GM12801 (cell line): ENCODE results near the gene GPAT3.

Experiments
- CTCF ChIP-seq: IDR thresholded peaks from one replicate; pipeline ENCODE4 v1.5.1; 2011; ENCODE audit warnings: control low read depth; ENCODE audit not compliant: insufficient read length; ENCODE audit errors: extremely low read depth

GPAT3 gene

GRCh38 chr4:83504996-83505395, 30.9 kb upstream of the GPAT3 start:
- no peak for TF ChIP-seq CTCF

GRCh38 chr4:83510442-83510841, 25.5 kb upstream of the GPAT3 start:
- TF ChIP-seq CTCF: no peak

GRCh38 chr4:83516042-83516772, 19.7 kb upstream of the GPAT3 start:
- no peak for TF ChIP-seq CTCF

- no peak for TF ChIP-seq CTCF
Observed at GRCh38 chr4:83522239-83522638, 13.7 kb upstream of the GPAT3 start.

- TF ChIP-seq CTCF: no peak
Observed at GRCh38 chr4:83527671-83528070, 8.2 kb upstream of the GPAT3 start.

GRCh38 chr4:83536362-83537272, 709 bp downstream of the GPAT3 start:
- no peak for TF ChIP-seq CTCF

- no peak for TF ChIP-seq CTCF
Observed at GRCh38 chr4:83542225-83542624, 6.3 kb downstream of the GPAT3 start.
